Activated CD4-positive, alpha-beta T cell treated with anti-CD3 and anti-CD28 coated beads, Interleukin-10, Interleukin-2, amounts not matched to agents 100 ng/mL and 50 ng/mL, durations not matched to agents 16 hours and 8 hours (primary cell): ENCODE measurements around the gene ELL2.

Experiments used
- DNase-seq: peaks from one replicate; pipeline ENCODE4 v3.0.0-alpha.2; 2020

The ELL2 gene

GRCh38 chr5:95976606-95977005 is 15.0 kb upstream of the ELL2 start:
- no peak for DNase-seq

DNA sequence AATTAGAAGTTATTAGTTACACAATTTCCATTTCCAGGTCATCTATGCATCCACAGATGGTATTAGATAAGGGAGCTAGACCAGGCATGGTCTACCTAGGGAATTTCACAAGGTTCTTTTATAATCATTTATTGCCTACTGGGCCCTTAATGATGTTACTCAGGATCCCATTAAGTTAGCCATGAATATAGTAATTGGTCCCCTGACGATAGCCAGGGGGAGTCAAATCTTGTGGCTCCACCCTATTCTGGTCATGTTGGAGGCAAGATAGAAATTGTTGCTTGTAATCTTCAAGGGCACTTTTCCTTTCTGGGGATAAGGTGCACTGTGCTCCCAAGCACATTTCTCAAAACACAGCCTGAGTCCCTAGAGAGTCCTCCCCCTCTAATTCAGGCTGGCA is 14.1 kb upstream of the ELL2 start:
- DNase-seq, result no peak

DNA sequence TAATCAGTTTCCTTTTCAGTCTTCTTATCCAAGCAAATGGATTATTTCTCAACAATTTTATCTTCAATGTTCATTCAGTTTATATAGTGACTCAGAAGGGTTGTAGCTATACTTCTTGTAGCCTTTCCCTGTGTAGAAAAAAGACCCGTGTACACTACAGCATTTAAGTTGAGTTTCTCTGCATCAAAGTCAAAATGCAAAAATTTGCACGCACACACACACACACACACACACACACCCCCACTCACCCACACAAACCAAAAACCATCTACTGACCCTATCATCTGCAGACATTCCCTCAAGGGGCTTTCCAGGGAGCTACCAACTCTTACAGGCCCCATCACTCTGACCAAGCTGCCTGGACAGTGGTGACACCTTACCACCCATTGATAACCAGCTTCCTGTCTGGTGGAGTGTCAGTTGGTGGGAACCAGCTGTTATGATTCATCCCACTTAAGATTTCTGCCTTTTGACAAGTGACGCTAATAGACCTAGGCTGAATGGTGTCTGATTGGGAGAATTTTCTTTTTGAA is 12.2 kb upstream of the ELL2 start:
- peak; percentile 84 for DNase-seq

DNA sequence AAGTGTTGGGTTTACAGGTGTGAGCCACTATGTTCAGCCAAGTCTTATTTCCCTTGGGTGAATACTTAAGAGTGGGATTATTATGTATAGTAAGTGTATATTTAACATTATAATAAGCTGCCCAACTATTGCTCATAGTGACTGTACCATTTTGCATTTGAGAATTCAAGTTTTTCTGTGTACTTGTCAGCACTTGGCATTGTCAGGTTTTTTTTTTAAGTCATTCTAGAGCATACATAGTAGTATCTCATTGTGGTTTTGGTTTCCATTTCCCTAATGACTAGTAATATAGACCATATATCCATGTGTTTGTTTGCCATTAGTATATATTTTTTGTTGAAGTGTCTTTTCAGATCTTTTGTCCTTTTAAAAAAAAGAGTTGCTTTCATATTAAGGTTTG is 10.5 kb upstream of the ELL2 start:
- no peak for DNase-seq

DNA sequence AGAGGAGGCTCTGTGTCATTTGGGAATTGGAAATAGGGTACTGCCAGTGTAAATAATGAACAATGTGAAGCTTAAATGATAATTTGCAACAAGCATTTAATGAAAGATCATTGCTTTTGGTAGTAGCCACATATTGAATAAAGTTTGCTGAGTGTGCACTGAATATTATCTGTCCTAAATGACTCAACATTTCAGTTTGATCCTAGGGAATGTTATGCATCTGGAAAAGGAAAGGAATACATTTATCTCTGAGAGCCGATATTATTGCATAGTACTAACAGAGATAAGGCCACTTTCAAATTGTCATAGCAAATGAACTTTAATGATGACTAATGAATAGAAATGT is 8.7 kb upstream of the ELL2 start:
- DNase-seq, result no peak

DNA sequence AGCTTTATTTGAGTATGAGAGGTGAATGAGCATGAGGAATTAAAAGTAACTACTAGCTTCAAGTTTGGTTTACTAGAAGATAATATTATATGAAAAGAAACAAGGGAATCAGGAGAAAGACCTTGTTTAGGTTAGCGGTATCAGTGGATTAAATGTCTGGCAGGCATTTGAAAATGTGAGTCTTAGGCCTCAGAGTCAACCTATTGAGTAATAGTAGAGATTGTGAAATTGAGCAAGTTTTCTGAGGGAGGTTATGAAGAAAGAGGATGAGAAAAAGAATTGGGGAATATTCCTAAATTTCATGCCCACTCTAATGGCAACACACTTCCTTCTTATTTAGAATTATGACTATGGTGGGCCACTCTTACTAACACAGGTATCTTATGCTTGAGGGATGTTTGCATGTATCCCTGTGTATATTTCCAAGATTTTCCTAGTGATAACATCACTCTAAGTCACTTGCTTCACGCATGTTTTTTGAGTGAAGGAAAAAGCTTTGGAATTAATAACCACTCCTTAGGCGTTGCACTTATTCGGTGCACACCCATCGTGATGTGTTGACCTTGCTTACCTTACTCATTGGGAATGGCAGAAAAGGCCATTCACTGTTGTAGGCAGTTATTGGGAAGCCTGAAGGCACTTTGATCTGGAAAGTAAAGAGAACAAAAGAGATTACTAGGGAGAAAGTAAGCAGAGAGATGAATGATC is 8.2 kb upstream of the ELL2 start:
- DNase-seq, result no peak

DNA sequence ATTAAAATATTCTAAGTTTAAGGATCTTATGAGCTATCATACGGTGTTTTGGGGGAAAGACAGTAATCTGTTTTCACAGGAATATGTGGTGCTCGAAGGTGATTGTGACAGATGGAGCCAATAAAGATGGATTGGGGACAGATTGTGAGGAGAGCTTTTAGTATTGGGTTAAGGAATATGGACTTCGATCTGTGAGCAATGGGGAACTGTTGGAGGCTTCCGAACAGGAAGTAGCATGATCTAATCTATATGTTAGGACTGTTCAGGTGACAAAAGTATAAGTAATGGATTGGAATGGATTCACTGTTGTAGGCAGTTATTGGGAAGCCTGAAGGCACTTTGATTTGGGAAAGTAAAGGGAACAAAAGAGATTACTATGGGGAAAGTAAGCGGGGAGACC is 7.4 kb upstream of the ELL2 start:
- DNase-seq, result no peak

DNA sequence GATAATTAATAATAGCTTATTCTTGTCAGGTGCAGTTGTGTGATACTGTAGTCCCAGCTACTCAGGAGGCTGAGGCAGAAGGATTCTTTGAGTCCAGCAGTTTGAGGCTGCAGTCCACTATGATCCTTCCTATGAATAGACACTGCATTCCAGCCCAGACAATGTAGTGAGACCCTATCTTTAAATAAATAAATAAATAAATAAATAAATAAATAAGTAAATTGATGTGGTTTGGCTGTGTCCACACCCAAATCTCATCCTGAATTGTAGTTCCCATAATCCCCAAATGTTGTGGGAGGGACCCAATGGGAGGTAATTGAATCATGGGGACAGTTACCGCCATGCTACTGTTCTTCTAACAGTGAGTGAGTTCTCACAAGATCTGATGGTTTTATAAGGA is 5.6 kb upstream of the ELL2 start:
- no peak for DNase-seq

GRCh38 chr5:95966005-95966404 is 4.4 kb upstream of the ELL2 start:
- no peak for DNase-seq

- peak; percentile 82 for DNase-seq
These were observed 2.2 kb upstream of the ELL2 start for GRCh38 chr5:95963650-95964410.

DNA sequence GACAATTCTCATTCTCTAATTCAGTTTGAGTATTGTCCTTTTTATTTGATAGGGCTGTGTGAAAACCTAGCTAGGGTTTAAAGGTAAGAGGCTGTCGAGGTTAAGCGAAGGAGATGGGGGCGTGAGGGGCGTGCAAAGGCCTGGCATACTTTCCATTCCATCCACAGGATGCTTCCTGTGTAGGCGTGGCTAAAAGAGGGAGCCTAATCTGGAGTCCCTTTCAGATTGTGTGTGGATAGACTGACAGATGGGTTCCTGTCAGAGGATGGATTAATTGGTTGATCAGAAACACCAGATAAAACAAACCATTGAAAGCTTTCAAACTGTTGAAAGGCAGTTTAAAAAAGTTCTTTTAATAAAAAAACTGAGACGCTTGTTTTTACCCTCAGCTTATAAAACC is 1.1 kb upstream of the ELL2 start:
- peak; percentile 56 for DNase-seq

DNA sequence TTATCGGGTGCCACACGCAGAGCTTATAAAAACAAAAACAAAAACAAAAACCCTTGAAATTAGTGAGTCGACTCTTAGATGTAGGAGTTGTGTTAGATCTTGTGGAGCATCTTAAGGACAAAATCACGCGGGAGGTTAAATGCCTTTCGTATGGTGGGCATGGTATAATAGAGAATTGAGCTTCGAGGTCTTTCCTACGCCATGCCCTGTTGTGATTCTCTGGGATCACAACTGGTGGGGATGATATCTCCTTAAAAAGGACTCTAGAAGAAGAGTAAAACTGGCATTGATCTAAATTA is 773 bp upstream of the ELL2 start:
- no peak for DNase-seq

- peak; percentile 85 for DNase-seq
These were observed 709 bp downstream of the ELL2 start for GRCh38 chr5:95960667-95961616.

DNA sequence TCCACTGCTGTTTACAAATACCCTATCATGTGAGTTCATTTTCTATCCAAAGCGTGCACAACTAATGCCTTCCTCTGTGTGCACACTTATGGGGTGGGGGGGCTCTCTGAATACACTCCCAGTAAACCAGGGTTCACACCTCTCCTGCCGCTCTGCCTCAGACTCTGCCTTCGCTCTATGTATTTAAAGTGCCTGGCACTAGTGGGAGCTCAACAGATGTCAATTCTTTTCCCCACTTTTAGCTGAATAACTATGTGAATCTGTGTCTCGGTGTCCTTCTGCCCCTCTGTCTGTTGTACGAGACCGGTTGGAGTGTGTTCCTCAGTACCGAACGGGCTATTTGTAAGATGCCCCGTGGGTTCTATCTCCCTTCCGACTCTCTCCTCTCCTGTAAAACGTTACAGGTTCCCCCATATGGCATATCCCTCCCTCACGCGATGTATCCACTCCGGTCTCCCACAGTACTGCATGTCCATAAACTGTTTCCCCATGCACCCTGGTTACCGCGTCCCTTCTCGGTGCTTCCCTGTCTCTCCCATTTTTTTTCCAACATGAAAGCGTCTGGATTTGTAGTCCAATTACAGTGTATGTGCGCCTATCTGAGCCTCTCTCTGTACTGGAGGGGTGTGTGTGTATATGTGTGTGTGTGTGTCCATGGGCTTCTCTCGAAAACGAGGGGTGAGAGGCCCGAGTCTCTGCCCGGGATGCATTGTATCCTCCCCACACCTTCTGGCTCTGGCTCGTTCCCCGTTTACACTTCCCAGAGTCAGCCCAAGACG is 1.6 kb downstream of the ELL2 start:
- peak; percentile 26 for DNase-seq

- DNase-seq, result no peak
These were observed 2.4 kb downstream of the ELL2 start for GRCh38 chr5:95959051-95959887.

DNA sequence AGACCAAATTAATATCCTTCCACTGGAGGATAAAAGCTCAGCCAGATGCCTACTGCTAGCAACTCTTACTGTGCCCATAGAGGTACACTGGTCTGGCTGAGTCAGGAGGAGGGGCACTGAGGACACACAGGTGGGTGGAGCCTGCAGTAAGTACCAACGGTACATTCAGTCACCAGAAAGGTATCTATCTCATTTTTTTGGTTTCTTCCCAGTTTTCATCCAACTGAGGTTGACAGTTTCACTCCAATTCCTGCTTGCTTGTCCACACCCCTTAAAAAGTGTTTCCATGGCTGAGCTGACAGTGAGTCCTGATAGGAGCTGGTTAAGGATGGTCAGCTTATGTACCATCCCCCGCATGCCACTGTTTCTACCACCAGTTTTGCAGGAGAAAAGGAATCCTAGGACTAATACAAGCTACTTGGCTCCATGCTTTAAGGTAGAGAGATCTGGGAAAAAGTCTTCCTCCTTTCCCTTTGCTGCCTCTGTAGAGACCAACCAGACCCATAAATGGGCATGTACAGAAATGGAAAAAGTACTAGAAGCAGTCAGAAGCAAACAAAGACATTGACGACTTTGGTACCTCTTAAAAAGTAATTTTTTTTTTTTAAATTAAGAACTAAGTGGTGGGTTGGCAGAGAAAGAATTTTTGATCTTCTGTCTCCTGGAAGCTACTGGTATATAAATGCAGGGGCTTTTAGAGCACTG is 3.2 kb downstream of the ELL2 start:
- DNase-seq, result peak; percentile 58

DNA sequence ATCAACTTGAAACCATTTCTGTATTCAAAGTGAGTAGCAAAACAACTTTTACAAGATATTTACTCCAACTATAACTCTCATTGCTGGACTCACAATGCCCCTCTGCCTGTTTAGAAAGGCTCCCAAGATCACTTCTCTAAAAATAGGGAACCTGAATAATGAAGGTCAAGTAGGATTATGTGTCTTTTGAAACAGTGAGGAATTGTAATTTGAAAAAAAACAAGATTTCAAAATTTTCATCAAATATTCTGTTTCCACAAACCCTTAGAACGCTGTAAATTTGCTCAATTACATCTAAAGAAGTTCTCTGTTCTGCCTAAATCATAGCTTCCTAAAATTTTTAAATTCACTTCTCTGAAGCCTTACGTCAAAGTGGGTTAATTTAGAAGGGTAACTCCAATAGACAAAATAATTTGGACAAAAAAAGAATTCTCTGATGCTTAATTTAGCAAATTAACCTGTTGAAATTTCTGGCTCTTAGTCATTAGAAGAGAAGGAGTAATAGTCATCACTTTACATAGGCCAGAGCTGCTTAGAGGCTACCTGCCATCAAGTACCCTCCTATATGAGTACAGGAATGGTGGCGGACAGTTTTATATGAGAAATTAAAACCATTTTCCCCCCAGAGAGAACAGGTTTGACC is 4.0 kb downstream of the ELL2 start:
- DNase-seq, result no peak

- DNase-seq, result no peak
These were observed 4.8 kb downstream of the ELL2 start for GRCh38 chr5:95956900-95957293.

DNA sequence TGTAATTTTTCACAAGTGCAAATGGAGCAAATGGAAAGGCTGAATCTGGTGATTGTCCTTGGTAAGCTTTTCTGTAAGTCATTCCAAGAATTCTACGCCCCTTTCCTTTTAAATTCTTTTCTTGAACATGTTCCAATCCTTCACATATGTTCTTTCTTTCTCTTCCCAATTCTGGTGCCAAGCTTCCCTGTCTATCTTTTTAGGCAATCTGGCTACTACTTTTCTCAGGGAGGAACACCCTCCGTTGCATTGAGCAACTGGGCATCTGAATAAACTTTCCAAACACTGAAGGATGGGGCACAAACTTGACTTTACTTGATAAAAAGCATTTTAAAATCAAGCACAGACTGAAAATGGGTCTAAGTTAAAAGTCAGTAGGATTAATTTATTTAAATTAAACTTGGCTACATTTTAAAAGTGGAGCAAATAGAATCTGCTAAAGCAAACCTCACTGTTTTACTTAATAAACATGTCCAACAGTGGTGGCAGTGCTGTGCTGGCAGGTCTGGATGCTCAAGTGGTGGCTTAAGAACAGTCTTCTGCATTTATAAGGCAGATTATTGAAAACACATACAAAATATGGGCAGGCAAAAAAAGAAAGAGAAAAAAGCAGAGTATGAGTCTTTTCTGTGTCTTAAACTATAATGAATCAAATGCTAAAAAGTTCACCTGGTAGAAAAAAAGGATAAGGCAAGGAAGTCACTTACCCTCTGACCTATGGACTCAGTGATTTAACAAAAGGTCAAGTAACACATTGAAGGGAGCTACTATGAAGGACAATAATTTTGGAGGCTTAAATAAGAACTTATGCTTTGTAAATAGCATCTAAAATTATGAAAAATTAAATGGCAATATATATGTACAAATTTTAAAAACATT is 5.4 kb downstream of the ELL2 start:
- DNase-seq, result no peak

DNA sequence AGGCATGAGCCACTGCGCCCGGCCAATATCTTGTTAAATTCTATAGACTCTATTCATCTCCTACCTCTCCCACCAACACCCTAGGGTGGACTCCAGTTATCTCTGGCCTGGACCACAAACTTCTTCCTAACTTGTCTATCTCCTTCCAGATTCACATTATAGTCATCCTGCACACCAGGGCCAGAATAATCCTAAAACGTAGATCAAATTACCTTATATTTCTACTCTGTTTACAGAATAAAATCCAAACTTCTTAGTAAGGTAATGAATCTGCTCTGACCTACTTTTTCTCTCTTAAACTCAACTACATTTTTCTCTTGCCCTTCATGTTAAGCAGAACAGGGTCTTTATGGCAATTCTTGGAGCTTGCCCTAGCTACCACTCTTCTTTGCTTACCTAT is 6.9 kb downstream of the ELL2 start:
- no peak for DNase-seq
